Stimulated activated naive B cell treated with anti-CD40 and anti-IgM and Interleukin-4, amounts not matched to agents 10 μg/mL and 1 μg/mL and 100 μg/mL, for 72 hours (primary cell): ENCODE results near the gene NEK5.
"Not testable (repeated sequence)": the region's sequence is repeated elsewhere in the genome, so short reads cannot be mapped to it uniquely, and the experiment has no call there.

ENCODE experiments used
- ATAC-seq, 2 donors: fragments of 150-1000 bp; cut with Tn5 transposase; replicated peaks; 2 replicates each; pipeline ENCODE4 v1.10.0; 2021; ENCODE audit warnings: moderate library complexity in 1 of 2
- DNase-seq: peaks from one replicate; pipeline ENCODE4 v3.0.0; 2021
- H3K27ac Mint-ChIP-seq: one replicate; pipeline ENCODE4 v1.8.0; 2022; ENCODE audit warnings: mild to moderate bottlenecking, mixed read lengths
- H3K27me3 Mint-ChIP-seq, 2 donors: one replicate each; pipeline ENCODE4 v1.8.0; 2022; ENCODE audit warnings: mixed read lengths in 2 of 2
- H3K36me3 Mint-ChIP-seq, 2 donors: one replicate each; pipeline ENCODE4 v1.8.0; 2022; ENCODE audit warnings: mixed read lengths in 2 of 2, mild to moderate bottlenecking in 1 of 2
- H3K4me1 Mint-ChIP-seq, 2 donors: one replicate each; pipeline ENCODE4 v1.8.0; 2022; ENCODE audit warnings: mixed read lengths in 2 of 2, mild to moderate bottlenecking in 1 of 2
- H3K4me3 Mint-ChIP-seq, 2 donors: one replicate each; pipeline ENCODE4 v1.8.0; 2022; ENCODE audit warnings: mild to moderate bottlenecking in 2 of 2, mixed read lengths in 2 of 2, moderate library complexity in 1 of 2
- H3K9me3 Mint-ChIP-seq, 2 donors: one replicate each; pipeline ENCODE4 v1.8.0; 2022; ENCODE audit warnings: mixed read lengths in 2 of 2, mild to moderate bottlenecking in 1 of 2

NEK5 gene

DNA sequence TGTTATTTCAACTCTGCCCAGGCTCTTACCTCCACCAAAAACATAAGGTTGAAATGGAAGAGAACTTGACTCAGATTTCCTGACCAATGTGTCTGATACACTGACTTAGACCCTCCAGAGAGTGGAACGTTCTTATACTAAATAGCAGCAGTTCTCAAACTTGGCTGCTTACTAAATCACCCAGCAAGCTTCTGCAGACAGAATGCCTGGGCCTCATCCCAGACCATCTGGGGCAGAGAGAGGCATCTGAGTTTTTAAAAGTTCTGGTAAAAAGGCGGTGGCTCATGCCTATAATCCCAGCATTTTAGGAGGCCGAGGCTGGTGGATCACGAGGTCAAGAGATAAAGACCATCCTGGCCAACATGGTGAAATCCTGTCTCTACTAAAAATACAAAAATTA lies 46.3 kb downstream of the NEK5 start:
- Mint-ChIP-seq H3K36me3 (no peaks in the 10 kb centered on the region), H3K4me3 (no peak overlapping the region), H3K27me3 (peaks cover 11 to 13% of the 10 kb centered on the region in 2 donors), H3K4me1 (no peaks in the 10 kb centered on the region), H3K27ac (no peak overlapping the region), H3K9me3 (peaks cover 0 to 4% of the 10 kb centered on the region in 2 donors)
- ATAC-seq (no peak), DNase-seq (no peak)

DNA sequence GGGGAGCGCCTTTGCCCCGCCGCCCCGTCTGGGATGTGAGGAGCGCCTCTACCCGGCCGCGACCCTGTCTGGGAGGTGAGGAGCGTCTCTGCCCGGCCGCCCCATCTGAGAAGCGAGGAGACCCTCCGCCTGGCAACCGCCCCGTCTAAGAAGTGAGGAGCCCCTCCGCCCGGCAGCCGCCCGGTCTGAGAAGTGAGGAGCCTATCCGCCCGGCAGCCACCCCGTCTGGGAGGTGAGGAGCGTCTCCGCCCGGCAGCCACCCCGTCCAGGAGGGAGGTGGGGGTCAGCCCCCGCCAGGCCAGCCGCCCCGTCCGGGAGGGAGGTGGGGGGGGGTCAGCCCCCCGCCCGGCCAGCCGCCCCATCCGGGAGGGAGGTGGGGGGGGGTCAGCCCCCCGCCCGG lies 49.0 kb downstream of the NEK5 start:
- not testable (repeated sequence) for H3K9me3 Mint-ChIP-seq, DNase-seq, H3K36me3 Mint-ChIP-seq, ATAC-seq, H3K4me3 Mint-ChIP-seq, H3K4me1 Mint-ChIP-seq, H3K27ac Mint-ChIP-seq
- peaks cover 10 to 14% of the 10 kb centered on the region in 2 donors for H3K27me3 Mint-ChIP-seq

DNA sequence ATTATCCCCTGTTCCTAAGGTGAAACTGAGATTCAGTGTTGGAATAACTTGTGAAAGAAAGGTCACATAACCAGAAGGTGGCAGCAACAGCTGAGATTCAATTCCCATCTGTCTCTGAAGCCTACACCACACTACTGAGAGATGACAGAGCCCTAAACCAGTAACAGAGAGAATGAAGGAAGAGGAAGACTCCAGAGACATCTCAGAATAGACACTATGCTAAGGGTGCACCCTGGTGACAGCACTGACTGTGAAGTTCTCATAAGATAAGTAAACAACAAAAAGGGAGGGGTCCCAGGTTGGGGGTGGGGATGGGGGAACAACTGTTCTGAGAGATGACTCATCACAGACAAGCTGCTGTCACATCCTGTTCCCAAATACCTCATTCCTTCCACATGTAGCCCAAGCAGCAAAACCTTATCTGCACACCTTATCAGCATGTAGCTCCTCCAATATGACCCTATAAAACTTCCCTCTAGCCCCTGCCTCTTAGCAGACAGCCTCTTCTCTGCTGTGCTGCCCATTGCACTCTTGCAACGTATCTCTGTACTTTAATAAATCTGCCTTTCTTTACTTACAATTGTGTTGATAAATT lies 57.8 kb downstream of the NEK5 start:
- Mint-ChIP-seq H3K36me3 (peaks cover 5 to 8% of the 10 kb centered on the region in 2 donors), H3K27ac (no peak overlapping the region), H3K27me3 (peaks cover 30 to 38% of the 10 kb centered on the region in 2 donors), H3K9me3 (peaks cover 14 to 15% of the 10 kb centered on the region in 2 donors), H3K4me1 (peaks cover 0 to 2% of the 10 kb centered on the region in 2 donors), H3K4me3 (no peak overlapping the region)
- ATAC-seq (peak; percentile 21 to 25), DNase-seq (no peak)

DNA sequence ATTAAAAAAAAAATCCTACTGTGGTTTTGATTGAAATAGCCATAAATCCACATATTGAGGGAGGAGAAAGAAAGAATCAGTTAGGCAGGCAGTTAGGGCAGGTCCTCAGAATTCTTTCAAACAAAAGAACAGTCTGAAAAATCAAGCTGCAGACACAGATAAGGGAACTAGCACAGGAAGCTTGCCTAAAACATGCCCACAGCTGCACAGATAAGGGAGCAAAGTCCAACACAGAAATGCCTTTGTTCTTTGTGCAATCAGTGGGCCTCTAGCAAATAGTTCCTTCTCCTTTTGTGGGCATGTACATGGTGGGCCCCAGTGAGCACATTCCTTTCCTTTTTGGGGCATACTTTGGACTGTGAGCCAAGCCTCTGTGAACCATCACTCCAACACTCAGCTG lies 61.6 kb downstream of the NEK5 start:
- no peak for ATAC-seq
- no peak overlapping the region for H3K4me3 Mint-ChIP-seq
- no peak overlapping the region for H3K27ac Mint-ChIP-seq
- H3K27me3 Mint-ChIP-seq: peaks cover 20 to 23% of the 10 kb centered on the region in 2 donors
- DNase-seq: no peak
- H3K36me3 Mint-ChIP-seq: peaks cover 7 to 8% of the 10 kb centered on the region in 2 donors
- peaks cover 0 to 2% of the 10 kb centered on the region in 2 donors for H3K4me1 Mint-ChIP-seq
- H3K9me3 Mint-ChIP-seq: peaks cover 14 to 22% of the 10 kb centered on the region in 2 donors

DNA sequence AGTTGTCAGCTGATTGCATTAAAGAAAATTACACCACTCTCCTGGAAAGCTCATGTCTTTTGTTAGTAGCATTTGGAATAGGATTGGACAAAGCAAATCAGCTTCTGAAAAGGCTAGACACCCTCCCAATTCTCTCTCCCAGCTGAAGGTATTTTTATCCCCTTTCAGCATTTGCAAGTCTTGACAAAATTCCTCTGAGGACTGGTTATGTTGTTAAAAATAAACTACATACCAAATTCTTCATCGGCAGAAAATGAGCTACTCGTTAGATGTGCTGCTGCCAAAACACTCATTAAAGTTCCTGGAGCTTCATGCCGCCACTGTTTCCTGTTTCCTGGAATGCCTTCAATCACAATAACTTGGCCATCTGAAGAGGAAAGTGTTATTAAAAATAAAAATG lies 67.3 kb downstream of the NEK5 start:
- H3K9me3 Mint-ChIP-seq: peaks cover 9 to 10% of the 10 kb centered on the region in 2 donors
- no peak overlapping the region for H3K4me3 Mint-ChIP-seq
- peaks cover 0 to 4% of the 10 kb centered on the region in 2 donors for H3K27me3 Mint-ChIP-seq
- H3K36me3 Mint-ChIP-seq: peaks cover 0 to 4% of the 10 kb centered on the region in 2 donors
- no peaks in the 10 kb centered on the region for H3K4me1 Mint-ChIP-seq
- H3K27ac Mint-ChIP-seq: no peak overlapping the region
- no peak for DNase-seq
- no peak for ATAC-seq

DNA sequence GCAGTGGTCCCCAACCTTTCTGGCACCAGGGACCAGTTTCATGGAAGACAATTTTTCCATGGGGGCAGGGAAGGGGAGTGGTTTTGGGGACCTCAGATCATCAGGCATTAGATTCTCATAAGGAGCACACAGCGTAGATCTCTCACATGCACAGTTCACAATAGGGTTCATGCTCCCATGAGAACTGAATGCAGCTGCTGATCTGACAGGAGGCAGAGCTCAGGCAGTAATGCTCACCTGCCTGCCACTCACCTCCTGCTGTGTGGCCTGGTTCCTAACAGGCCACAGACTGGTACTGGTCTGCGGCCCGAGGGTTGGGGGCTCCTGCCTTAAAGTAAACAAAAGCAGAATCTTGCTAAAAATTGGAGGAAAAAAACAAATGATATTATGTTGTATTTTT lies 67.8 kb downstream of the NEK5 start:
- not testable (repeated sequence) for ATAC-seq, H3K4me3 Mint-ChIP-seq, H3K9me3 Mint-ChIP-seq, H3K27ac Mint-ChIP-seq, H3K36me3 Mint-ChIP-seq, DNase-seq, H3K27me3 Mint-ChIP-seq, H3K4me1 Mint-ChIP-seq

DNA sequence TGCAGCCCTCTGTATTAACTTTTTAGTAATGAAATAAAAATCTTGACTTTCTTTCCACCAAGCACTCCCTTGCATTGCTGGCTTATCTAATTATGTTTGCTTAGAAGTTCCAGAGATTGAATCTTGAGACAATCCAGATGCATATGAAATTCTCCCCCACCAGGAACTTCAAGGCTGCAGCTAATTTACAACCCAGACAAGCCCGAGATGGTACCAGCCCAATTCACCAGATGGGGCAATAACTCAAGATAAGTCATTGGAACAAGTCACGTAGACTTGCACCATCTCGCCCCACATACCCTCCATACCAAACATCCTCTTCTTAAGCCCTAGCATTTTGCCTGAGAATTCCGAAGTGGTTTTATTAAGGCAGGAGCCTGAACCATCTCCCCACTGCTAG lies 75.4 kb downstream of the NEK5 start:
- DNase-seq (no peak), ATAC-seq (no peak)
- Mint-ChIP-seq H3K9me3 (peaks cover 3 to 8% of the 10 kb centered on the region in 2 donors), H3K36me3 (peaks cover 0 to 3% of the 10 kb centered on the region in 2 donors), H3K27me3 (peaks cover 4 to 8% of the 10 kb centered on the region in 2 donors), H3K27ac (no peak overlapping the region), H3K4me1 (no peaks in the 10 kb centered on the region), H3K4me3 (no peak overlapping the region)

DNA sequence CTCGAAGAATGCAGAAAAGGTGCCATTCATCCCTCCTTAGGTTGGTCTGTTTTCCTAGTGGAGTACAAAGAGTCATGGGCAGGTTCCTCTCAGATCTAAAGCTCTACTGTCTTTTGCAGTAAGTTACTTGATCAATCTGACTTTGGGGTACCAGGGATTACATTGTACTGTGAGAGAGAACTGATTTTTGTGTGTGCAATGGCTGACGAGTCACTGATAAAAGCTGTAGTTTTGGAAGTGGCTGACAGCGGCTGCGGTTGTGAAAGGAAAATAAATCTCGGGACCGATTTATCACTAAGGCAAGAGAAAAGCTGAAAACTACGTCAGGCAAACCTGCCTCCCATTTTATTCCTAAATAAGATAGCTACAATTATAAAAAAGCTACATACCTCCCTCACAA lies 77.5 kb downstream of the NEK5 start:
- H3K4me3 Mint-ChIP-seq: no peak overlapping the region
- ATAC-seq (no peak), DNase-seq (no peak)
- peaks cover 0 to 3% of the 10 kb centered on the region in 2 donors for H3K36me3 Mint-ChIP-seq
- H3K27ac Mint-ChIP-seq: no peak overlapping the region
- peaks cover 3 to 8% of the 10 kb centered on the region in 2 donors for H3K9me3 Mint-ChIP-seq
- H3K4me1 Mint-ChIP-seq: no peaks in the 10 kb centered on the region
- peaks cover 4 to 8% of the 10 kb centered on the region in 2 donors for H3K27me3 Mint-ChIP-seq

DNA sequence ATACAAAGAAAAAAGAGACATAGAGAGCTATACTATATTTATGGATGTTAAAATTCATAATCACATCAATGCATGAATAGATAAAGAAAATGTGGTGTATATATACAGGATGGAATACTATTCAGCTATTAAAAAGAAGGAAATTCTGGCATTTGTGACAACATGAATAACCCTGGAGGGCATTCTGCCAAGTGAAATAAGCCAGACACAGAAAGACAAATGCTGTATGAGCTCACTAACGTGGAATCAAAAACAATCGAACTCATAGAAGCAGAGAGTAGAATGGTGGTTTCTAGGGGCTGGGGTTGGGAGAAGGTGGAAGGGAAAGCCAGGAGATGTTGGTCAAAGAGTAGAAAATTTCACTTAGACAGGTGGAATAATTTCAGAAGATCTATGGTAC lies 80.4 kb downstream of the NEK5 start:
- peaks cover 3 to 7% of the 10 kb centered on the region in 2 donors for H3K9me3 Mint-ChIP-seq
- DNase-seq (no peak), ATAC-seq (no peak)
- peaks cover 4 to 8% of the 10 kb centered on the region in 2 donors for H3K27me3 Mint-ChIP-seq
- no peak overlapping the region for H3K4me3 Mint-ChIP-seq
- H3K4me1 Mint-ChIP-seq: no peaks in the 10 kb centered on the region
- peaks cover 6 to 8% of the 10 kb centered on the region in 2 donors for H3K36me3 Mint-ChIP-seq
- no peak overlapping the region for H3K27ac Mint-ChIP-seq

DNA sequence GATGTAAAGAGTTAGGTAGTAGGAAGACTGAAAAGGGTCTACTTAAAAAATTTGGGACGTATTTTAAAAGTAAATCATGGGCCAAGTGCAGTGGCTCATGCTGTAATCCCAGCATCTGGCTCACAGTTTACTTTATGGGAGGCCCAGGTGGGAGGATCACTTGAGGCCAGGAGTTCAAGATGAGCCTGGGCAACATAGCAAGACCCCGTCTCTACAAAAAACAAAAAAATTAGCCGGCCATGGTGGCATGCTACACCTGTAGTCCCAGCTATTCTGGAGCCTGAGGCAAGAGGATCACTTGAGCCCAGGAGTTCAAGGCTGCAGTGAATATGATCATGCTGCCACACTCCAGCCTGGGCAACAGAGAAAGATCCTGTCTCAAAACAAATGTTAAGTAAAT lies 81.4 kb downstream of the NEK5 start:
- H3K27me3 Mint-ChIP-seq: peaks cover 4 to 8% of the 10 kb centered on the region in 2 donors
- H3K4me3 Mint-ChIP-seq: no peak overlapping the region
- H3K4me1 Mint-ChIP-seq: no peaks in the 10 kb centered on the region
- ATAC-seq (no peak), DNase-seq (no peak)
- no peak overlapping the region for H3K27ac Mint-ChIP-seq
- peaks cover 6 to 8% of the 10 kb centered on the region in 2 donors for H3K36me3 Mint-ChIP-seq
- H3K9me3 Mint-ChIP-seq: peaks cover 3 to 7% of the 10 kb centered on the region in 2 donors

DNA sequence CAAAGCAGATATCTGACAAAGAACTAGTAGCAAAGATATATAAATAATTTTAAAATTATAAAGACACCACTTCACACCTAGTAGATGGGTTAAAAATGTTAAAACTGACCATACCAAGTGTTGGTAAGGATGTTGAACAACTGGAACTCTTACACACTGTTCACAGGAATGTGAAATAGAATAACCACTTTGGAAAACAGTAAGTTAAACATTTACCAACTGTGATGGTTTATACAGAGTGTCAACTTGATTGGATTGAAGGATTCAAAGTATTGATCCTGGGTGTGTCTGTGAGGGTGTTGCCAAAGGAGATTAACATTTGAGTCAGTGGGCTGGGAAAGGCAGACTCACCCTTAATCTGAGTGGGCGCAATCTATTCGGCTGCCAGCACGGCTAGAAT lies 85.2 kb downstream of the NEK5 start:
- H3K9me3 Mint-ChIP-seq: peaks cover 3 to 4% of the 10 kb centered on the region in 2 donors
- H3K4me3 Mint-ChIP-seq: no peak overlapping the region
- H3K36me3 Mint-ChIP-seq: peaks cover 10 to 16% of the 10 kb centered on the region in 2 donors
- ATAC-seq (no peak), DNase-seq (no peak)
- no peaks in the 10 kb centered on the region for H3K27me3 Mint-ChIP-seq
- no peaks in the 10 kb centered on the region for H3K4me1 Mint-ChIP-seq
- no peak overlapping the region for H3K27ac Mint-ChIP-seq

DNA sequence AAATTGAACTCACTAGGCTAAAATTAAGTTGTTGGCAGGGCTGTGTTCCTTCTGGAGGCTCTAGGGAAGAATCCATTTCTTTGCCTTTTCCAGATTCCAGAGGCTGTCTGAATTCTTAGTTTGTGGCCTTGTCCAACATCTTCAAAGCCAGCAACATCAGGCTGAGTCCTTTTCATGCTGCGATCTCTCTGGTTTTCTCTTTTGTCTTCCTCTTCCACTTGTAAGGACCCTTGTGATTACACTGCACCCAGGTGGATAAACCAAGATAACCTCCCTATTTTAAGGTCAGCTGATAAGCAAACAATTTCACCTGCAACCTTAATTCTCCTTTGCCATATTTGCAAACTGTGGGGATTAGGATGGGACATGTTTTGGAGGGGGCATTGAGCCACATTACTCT lies 92.8 kb downstream of the NEK5 start:
- Mint-ChIP-seq H3K27me3 (no peaks in the 10 kb centered on the region), H3K36me3 (peaks cover 5 to 15% of the 10 kb centered on the region in 2 donors), H3K9me3 (peaks cover 0 to 1% of the 10 kb centered on the region in 2 donors), H3K4me1 (no peaks in the 10 kb centered on the region), H3K4me3 (no peak overlapping the region), H3K27ac (no peak overlapping the region)
- no peak for DNase-seq
- no peak for ATAC-seq

DNA sequence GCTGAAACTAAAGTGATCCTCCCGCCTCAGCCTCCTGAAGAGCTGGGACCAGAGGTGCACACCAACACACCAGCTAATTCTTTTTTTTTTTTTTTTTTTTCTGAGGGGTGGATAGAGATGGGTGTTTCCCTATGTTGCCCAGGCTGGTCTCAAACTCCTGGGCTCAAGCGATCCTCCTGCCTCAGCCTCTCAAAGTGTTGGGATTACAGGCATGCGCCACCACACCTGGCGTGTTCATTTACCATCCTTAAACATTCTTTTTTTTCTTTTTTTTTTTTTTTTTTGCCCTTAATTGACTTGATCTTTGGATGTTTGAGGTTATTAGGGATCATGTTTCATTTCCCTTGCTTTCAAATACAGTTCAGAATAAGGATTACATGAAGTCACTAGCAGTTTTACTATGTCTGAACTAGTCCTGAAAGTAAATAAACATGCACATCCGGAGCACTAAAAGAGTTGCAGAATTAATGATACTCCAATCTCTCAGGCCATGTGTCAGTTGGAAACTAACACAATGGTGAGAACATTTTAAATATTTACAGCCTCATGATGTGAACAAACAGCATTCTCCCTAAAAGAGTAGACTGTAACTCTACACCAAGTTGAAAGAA lies 94.2 kb downstream of the NEK5 start:
- peaks cover 0 to 8% of the 10 kb centered on the region in 2 donors for H3K4me1 Mint-ChIP-seq
- H3K36me3 Mint-ChIP-seq: peaks cover 10 to 23% of the 10 kb centered on the region in 2 donors
- no peaks in the 10 kb centered on the region for H3K27me3 Mint-ChIP-seq
- no peak overlapping the region for H3K4me3 Mint-ChIP-seq
- peaks cover 1 to 2% of the 10 kb centered on the region in 2 donors for H3K9me3 Mint-ChIP-seq
- DNase-seq (no peak), ATAC-seq (no peak)
- no peak overlapping the region for H3K27ac Mint-ChIP-seq

DNA sequence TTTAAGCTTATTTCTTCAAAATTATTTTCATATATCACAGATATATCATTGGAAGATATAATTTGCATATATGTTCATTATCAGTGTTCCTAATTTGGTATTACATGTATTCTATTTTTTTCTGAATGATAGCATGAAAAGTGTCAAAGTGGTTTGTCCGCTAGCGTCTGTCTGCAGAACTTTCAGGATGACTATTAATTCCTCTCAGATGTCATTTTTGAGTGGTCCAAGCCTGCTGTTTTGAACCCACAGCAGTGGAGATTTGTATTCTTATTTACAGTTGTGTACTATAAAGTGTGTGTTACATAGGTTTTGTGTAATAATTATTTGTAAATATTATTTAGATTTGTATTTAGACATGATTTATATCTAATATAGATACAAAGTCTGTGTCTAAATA lies 95.8 kb downstream of the NEK5 start:
- Mint-ChIP-seq H3K27me3 (no peaks in the 10 kb centered on the region), H3K4me1 (peaks cover 0 to 12% of the 10 kb centered on the region in 2 donors), H3K36me3 (peaks cover 21 to 34% of the 10 kb centered on the region in 2 donors), H3K9me3 (peaks cover 4 to 8% of the 10 kb centered on the region in 2 donors), H3K27ac (no peak overlapping the region), H3K4me3 (no peak overlapping the region)
- ATAC-seq (no peak), DNase-seq (no peak)

DNA sequence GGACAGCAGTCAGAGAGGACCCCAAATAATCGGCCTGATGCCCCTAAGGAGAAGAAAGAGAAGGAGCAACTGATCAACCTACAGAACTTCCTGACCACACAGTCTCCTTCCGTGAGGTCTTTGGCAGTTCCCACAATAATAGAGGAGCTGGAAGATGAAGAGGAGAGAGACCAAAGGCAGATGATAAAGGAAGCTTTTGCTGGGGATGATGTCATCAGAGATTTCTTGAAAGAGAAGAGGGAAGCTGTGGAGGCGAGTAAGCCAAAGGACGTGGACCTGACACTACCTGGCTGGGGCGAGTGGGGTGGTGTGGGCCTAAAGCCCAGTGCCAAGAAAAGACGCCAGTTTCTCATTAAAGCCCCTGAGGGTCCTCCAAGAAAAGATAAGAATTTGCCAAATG lies 98.5 kb downstream of the NEK5 start:
- not testable (repeated sequence) for ATAC-seq, H3K4me3 Mint-ChIP-seq, H3K27me3 Mint-ChIP-seq, H3K9me3 Mint-ChIP-seq, DNase-seq, H3K27ac Mint-ChIP-seq
- peaks cover 39 to 56% of the 10 kb centered on the region in 2 donors for H3K36me3 Mint-ChIP-seq
- peaks cover 15 to 23% of the 10 kb centered on the region in 2 donors for H3K4me1 Mint-ChIP-seq
